K562 (cell line): ENCODE data around the gene COL6A1. TPM values are rescaled to one million over a fixed set of nuclear protein-coding genes. Genes with fewer than 3 reads are reported as not detected.

Experiments used
- ARNT ChIP-seq, 2 experiments: fragments of 450-650 bp; IDR thresholded peaks; 2 replicates each; pipeline ENCODE4 v1.6.1; 2016; ENCODE audit warnings: mild to moderate bottlenecking in 1 of 2
- CGGBP1 ChIP-seq: fragments of 250-450 bp; sonication (Bioruptor Pico); IDR thresholded peaks from 2 replicates; pipeline ENCODE4 v1.9.0; 2021; ENCODE audit warnings: mild to moderate bottlenecking
- CHD4 ChIP-seq: fragments of 200-600 bp; sonication (generic); IDR thresholded peaks from 3 replicates; pipeline ENCODE4 v1.6.1; 2012; ENCODE audit warnings: low read depth, mild to moderate bottlenecking, mixed read lengths, low read length, inconsistent platforms; ENCODE audit not compliant: insufficient read depth, insufficient replicate concordance, poor library complexity, severe bottlenecking
- EGR1 ChIP-seq: fragments of 450-650 bp; conservative IDR thresholded peaks from 2 replicates; pipeline ENCODE4 v1.6.1; 2017; ENCODE audit warnings: mild to moderate bottlenecking
- FOXP1 ChIP-seq: sonication (generic); formaldehyde crosslinking; IDR thresholded peaks from 2 replicates; pipeline ENCODE4 v1.8.0; 2022; ENCODE audit warnings: mild to moderate bottlenecking, missing genetic modification reagents
- HDAC3 ChIP-seq: fragments of 450-650 bp; IDR thresholded peaks from 2 replicates; pipeline ENCODE4 v1.6.1; 2018; ENCODE audit warnings: borderline replicate concordance, mild to moderate bottlenecking, moderate library complexity; ENCODE audit not compliant: partially characterized antibody
- KDM5B ChIP-seq: fragments of 200-600 bp; sonication (generic); IDR thresholded peaks from 2 replicates; pipeline ENCODE4 v1.6.1; 2012; ENCODE audit warnings: low read depth, mild to moderate bottlenecking, moderate library complexity, low read length, control low read depth, inconsistent platforms; ENCODE audit not compliant: insufficient replicate concordance
- KLF10 ChIP-seq: fragments of 250-450 bp; sonication (Bioruptor Pico); IDR thresholded peaks from 2 replicates; pipeline ENCODE4 v1.6.1; 2021; ENCODE audit warnings: matching md5 sums
- KLF6 ChIP-seq: fragments of 250-450 bp; sonication (Bioruptor Pico); IDR thresholded peaks from 2 replicates; pipeline ENCODE4 v1.4.0; 2020; ENCODE audit warnings: mild to moderate bottlenecking, moderate library complexity, borderline replicate concordance
- L3MBTL2 ChIP-seq: fragments of 450-650 bp; IDR thresholded peaks from 2 replicates; pipeline ENCODE4 v1.6.1; 2016; ENCODE audit warnings: mild to moderate bottlenecking, moderate library complexity
- LARP7 ChIP-seq: fragments of 450-650 bp; IDR thresholded peaks from 2 replicates; pipeline ENCODE4 v1.6.1; 2016
- NR1H2 ChIP-seq: sonication (generic); formaldehyde crosslinking; IDR thresholded peaks from 2 replicates; pipeline ENCODE4 v1.4.0; 2020; ENCODE audit warnings: mild to moderate bottlenecking, missing genetic modification reagents
- NR2F6 ChIP-seq: fragments of 450-650 bp; formaldehyde crosslinking; IDR thresholded peaks from 2 replicates; pipeline ENCODE4 v1.4.0; 2020; ENCODE audit warnings: mild to moderate bottlenecking
- NRF1 ChIP-seq, 2 experiments: fragments of 450-650 bp; IDR thresholded peaks in 1 of 2; conservative IDR thresholded peaks in 1 of 2; 2 replicates each; pipeline ENCODE4 v1.6.1; 2014; ENCODE audit warnings: mild to moderate bottlenecking in 2 of 2
- TEAD2 ChIP-seq: fragments of 450-650 bp; IDR thresholded peaks from 2 replicates; pipeline ENCODE4 v1.6.1; 2016; ENCODE audit warnings: missing genetic modification characterization, control low read depth, missing compliant biosample characterization
- WHSC1 ChIP-seq: IDR thresholded peaks from one replicate; pipeline ENCODE4 v1.6.1; 2012; ENCODE audit warnings: low read length, control low read depth, inconsistent platforms
- YY1 ChIP-seq, 3 experiments: IDR thresholded peaks; 2 replicates each; pipeline ENCODE4 v1.6.1; 2011; ENCODE audit warnings: low read length in 2 of 3, mild to moderate bottlenecking in 2 of 3, moderate library complexity in 2 of 3, borderline replicate concordance in 1 of 3, control low read depth in 1 of 3, low read depth in 1 of 3; ENCODE audit not compliant: insufficient read depth in 3 of 3, insufficient replicate concordance in 2 of 3, control insufficient read depth in 1 of 3, insufficient read length in 1 of 3; ENCODE audit errors: extremely low read depth in 1 of 3
- ZBED1 ChIP-seq: IDR thresholded peaks from 2 replicates; pipeline ENCODE4 v1.6.1; 2014
- ZBTB17 ChIP-seq: fragments of 450-650 bp; formaldehyde crosslinking; IDR thresholded peaks from 2 replicates; pipeline ENCODE4 v1.4.0; 2020; ENCODE audit warnings: mild to moderate bottlenecking
- ZBTB43 ChIP-seq: sonication (generic); formaldehyde crosslinking; IDR thresholded peaks from 2 replicates; pipeline ENCODE4 v1.8.0; 2023; ENCODE audit warnings: mild to moderate bottlenecking, missing genetic modification reagents
- ZBTB7A ChIP-seq: IDR thresholded peaks from 2 replicates; pipeline ENCODE4 v1.6.1; 2011; ENCODE audit warnings: low read depth, mild to moderate bottlenecking, low read length, moderate library complexity, borderline replicate concordance; ENCODE audit not compliant: control insufficient read depth
- ZFX ChIP-seq: sonication (generic); formaldehyde crosslinking; IDR thresholded peaks from 2 replicates; pipeline ENCODE4 v1.8.0; 2022; ENCODE audit warnings: mild to moderate bottlenecking, missing genetic modification reagents, moderate library complexity
- ZNF134 ChIP-seq: fragments of 250-450 bp; sonication (Bioruptor Pico); conservative IDR thresholded peaks from 2 replicates; pipeline ENCODE4 v1.4.0; 2020
- ZNF263 ChIP-seq: sonication (generic); formaldehyde crosslinking; IDR thresholded peaks from 2 replicates; pipeline ENCODE4 v1.8.0; 2022; ENCODE audit warnings: mild to moderate bottlenecking, missing genetic modification reagents, borderline replicate concordance
- ZNF717 ChIP-seq: fragments of 250-450 bp; sonication (Bioruptor Pico); IDR thresholded peaks from 2 replicates; pipeline ENCODE4 v1.5.0; 2021
- ZNF780A ChIP-seq: fragments of 250-450 bp; sonication (Bioruptor Pico); IDR thresholded peaks from 2 replicates; pipeline ENCODE4 v1.5.0; 2021; ENCODE audit warnings: mild to moderate bottlenecking
- polyA plus RNA-seq, 8 experiments: library from polyadenylated mRNA; depleted of rRNA in 4 of 8; stranded (reverse) in 5 of 8; unstranded in 3 of 8; fragments of >200 nt; fragmentation: Nextera tagmentation in 2 of 8; fragmentation: Illumina TruSeq in 1 of 8; extraction: Ambion mirVana in 2 of 8; extraction: Trizol in 1 of 8; gene quantifications; 2 replicates each; pipeline versions ENCODE4 v1.2.1 to v1.2.3, GENCODE V29; 2011 to 2014; ENCODE audit warnings: inconsistent platforms in 1 of 8, missing spikeins in 1 of 8
- total RNA-seq, 7 experiments: library from RNA; depleted of rRNA in 6 of 7; stranded (reverse); fragments of >200 nt in 6 of 7; fragmentation: Illumina TruSeq in 2 of 7; extraction: Trizol in 2 of 7; gene quantifications; 2 replicates each; pipeline versions ENCODE4 v1.2.1 to v1.2.3, GENCODE V29; 2011 to 2021; ENCODE audit warnings: low replicate concordance in 1 of 7

COL6A1 gene
- total and polyA plus RNA-seq, 9 of the 15 experiments (the other 6 are each of a cell fraction or from before 2014, with no cell fraction given): 0.07 to 1.3 (median 0.14) TPM; not detected in 3

GRCh38 chr21:45974073-45975019, 7.2 kb upstream of the COL6A1 start (continued):
- TF ChIP-seq ZNF717 (no peak), ZNF263 (CRISPR knock-in tag) (no peak), ZNF780A (CRISPR knock-in tag) (no peak), KLF10 (CRISPR knock-in tag) (no peak), FOXP1 (CRISPR knock-in tag) (peak; percentile 65; the same call in 1 of the 2 replicates), NR1H2 (CRISPR knock-in tag) (0 out of 2 replicates have a peak, but pooled peaks have one; percentile 56), ARNT (IDR thresholded peaks at IDR 0.05) (no peak), NR2F6 (0 out of 2 replicates have a peak, but pooled peaks have one; percentile 23), L3MBTL2 (0 out of 2 replicates have a peak, but pooled peaks have one; percentile 51), ZFX (CRISPR knock-in tag) (peak; percentile 23), EGR1 (peak; percentile 4; the same call in 1 of the 2 replicates), ZNF134 (CRISPR knock-in tag) (no peak), HDAC3 (no peak), YY1 (IDR thresholded peaks at IDR 0.05; ENCODE audit: borderline replicate concordance in 1 of 3, control insufficient read depth in 1 of 3, extremely low read depth in 1 of 3, insufficient read depth in 3 of 3, insufficient read length in 1 of 3, insufficient replicate concordance in 2 of 3, low read depth in 1 of 3, low read length in 2 of 3) (no peak), KLF6 (CRISPR knock-in tag) (no peak), NRF1 (conservative IDR thresholded peaks at IDR 0.05 in 1 of 2, IDR thresholded peaks at IDR 0.05 in 1 of 2) (0 out of 4 replicates have a peak, but pooled peaks of 1 of the 2 experiments have one; percentile 25), CHD4 (no peak), TEAD2 (tag) (no peak), KDM5B (peak; percentile 7), ZBTB17 (CRISPR knock-in tag) (peak; percentile 92), ZBTB43 (CRISPR knock-in tag) (no peak), ZBED1 (no peak), ZBTB7A (peak; percentile 8; the same call in 1 of the 2 replicates), LARP7 (no peak), CGGBP1 (CRISPR knock-in tag) (no peak), WHSC1 (no peak)
